AG09319 (cell line): ENCODE measurements around the gene MKRN1.

Source experiments
- DNase-seq: peaks from one replicate; pipeline ENCODE4 v3.0.0-alpha.2; 2010; ENCODE audit warnings: low read depth; ENCODE audit errors: extremely low read depth
- TF ChIP-seq, protein P1 (sequence below): IDR thresholded peaks from 2 replicates; pipeline ENCODE4 v1.5.1; 2011; ENCODE audit warnings: low read depth, mild to moderate bottlenecking, inconsistent platforms, low read length, moderate library complexity

MKRN1 gene

DNA sequence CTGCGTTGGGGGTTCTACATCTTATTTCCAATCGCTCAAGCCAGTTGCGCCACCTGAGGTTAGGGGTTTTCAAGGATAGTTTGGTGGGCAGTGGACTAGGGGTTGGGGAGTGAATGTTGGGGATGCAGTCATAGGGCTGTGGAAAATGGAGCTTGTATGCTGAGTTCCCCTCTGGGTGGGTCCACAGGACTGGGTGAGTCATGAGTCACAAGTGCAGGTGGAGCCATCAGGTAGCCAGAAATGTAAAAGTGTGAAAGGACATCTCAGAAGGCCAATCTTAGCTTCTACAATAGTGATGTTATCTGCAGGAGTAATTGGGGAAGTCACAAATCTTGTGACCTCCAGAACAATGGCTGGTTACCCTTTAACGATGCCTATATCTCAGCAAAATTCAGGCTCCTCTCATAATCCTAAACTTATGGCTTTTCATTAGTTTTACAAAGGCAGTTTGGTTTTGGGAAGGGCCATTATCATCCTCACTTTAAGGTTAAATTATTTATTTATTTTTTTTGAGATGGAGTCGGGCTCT, 18.0 kb upstream of the MKRN1 start:
- TF ChIP-seq, protein P1, sequence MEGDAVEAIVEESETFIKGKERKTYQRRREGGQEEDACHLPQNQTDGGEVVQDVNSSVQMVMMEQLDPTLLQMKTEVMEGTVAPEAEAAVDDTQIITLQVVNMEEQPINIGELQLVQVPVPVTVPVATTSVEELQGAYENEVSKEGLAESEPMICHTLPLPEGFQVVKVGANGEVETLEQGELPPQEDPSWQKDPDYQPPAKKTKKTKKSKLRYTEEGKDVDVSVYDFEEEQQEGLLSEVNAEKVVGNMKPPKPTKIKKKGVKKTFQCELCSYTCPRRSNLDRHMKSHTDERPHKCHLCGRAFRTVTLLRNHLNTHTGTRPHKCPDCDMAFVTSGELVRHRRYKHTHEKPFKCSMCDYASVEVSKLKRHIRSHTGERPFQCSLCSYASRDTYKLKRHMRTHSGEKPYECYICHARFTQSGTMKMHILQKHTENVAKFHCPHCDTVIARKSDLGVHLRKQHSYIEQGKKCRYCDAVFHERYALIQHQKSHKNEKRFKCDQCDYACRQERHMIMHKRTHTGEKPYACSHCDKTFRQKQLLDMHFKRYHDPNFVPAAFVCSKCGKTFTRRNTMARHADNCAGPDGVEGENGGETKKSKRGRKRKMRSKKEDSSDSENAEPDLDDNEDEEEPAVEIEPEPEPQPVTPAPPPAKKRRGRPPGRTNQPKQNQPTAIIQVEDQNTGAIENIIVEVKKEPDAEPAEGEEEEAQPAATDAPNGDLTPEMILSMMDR: no peak
- DNase-seq: no peak

DNA sequence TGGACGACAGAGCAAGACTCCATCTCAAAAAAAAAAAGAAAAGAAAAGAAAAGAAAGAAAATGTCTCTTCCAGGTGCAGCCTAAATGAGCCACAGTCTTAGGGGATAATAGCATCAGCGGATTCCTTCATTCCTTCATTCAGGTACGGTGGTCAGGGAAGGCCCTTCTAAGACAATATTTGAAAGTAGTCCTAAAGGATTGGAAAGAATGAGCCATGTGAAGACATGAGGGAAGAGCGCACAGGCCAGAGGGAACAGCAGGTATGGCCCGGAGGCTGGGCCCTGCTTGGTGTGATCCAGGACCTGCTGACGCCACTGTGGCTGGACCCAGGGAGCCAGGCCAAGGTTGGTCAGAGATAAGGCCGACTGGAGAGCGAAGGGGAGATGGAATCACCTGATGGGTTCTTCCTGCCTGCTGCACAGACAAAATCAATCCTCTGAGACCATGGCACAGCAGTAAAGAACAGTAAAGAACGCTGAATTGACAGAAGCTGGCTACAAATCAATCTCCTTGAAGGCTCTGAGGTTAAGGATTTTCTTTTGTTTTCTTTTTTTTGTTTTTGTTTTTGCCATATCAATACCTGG, 16.3 kb upstream of the MKRN1 start:
- no peak for DNase-seq
- TF ChIP-seq, protein P1: no peak

DNA sequence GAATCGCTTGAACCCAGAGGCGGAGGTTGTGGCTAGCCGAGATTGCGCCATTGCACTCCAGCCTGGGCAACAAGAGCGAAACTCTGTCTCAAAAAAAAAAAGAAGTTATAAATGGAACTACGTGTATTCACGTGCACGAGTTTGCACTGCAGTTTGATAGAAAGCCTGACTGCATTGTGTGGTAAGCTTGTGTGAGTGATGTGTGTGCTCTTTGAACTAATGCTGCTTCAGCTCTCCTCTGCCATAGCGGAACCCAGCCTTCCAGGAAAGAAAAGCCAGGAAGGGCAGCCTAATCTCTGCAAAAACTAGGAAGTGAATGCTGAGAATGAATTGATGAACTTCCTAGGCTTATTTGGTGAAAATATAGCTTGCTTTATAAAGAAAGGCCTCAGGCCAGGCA, 15.6 kb upstream of the MKRN1 start:
- TF ChIP-seq, protein P1: no peak

GRCh38 chr7:140489026-140489359, 9.7 kb upstream of the MKRN1 start:
- TF ChIP-seq, protein P1: no peak
- no peak for DNase-seq

More for the DNA sequence above, 15.6 kb upstream of the MKRN1 start:
- no peak for DNase-seq

GRCh38 chr7:140485500-140486265, 6.4 kb upstream of the MKRN1 start:
- TF ChIP-seq, protein P1: no peak
- no peak for DNase-seq

DNA sequence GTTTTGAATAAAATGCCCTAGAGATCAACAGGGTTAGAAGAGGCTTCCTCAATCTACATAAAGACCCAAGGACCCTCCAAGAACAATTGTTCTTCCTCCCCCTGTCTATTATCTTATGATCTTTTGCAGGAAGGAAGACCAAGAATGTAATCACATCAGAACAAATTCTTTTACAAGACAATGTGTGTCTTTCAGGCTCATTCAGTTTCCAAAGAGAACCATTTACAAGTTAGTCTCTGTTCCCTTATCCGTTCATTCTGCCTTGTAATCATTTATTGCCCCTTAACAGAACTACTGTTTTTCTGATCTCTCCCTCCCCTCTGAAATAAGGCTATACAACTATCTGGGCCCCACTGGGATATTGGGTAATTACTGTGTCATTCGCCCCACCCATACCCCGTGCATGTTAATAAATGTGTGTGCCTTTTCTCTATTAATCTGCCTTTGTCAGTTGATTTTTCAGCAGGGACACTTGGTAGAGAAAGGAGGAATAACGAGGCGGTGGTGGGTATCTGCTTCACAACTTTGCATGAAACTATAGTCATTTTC, 5.7 kb upstream of the MKRN1 start:
- TF ChIP-seq, protein P1: no peak

GRCh38 chr7:140484479-140484878, 5.2 kb upstream of the MKRN1 start:
- DNase-seq: no peak

More for the DNA sequence above, 5.7 kb upstream of the MKRN1 start:
- DNase-seq: no peak

More at GRCh38 chr7:140484479-140484878, 5.2 kb upstream of the MKRN1 start:
- TF ChIP-seq, protein P1: no peak
